Medulla oblongata (tissue), 1 donor: ENCODE measurements around the gene CHRM4.

Source experiments
- DNase-seq: peaks from one replicate; pipeline ENCODE4 v3.0.0-alpha.2; 2015; ENCODE audit errors: extremely low spot score

The CHRM4 gene

GRCh38 chr11:46367244-46367915, 24.2 kb downstream of the CHRM4 start:
- DNase-seq: peak; percentile 72

DNA sequence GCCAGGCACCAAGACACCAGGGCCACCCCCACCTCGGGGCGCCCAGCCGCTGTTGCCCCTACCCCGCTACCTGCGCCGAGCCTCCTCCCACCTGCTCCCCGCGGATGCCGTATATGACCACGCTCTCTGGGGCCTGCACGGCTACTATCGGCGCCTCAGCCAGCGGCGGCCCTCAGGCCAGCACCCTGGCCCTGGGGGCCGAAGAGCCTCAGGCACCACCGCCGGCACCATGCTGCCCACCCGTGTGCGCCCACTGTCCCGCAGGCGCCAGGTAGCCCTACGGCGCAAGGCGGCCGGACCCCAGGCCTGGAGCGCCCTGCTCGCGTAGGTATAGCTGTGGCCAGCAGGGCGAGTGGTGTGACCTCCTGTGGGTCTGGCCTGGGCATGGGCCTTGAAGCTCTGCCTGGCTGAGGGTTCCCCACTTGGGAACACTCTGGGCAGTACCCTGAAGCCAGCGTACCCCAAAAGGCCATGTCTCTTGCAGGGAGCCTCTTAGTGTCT, 24.9 kb downstream of the CHRM4 start:
- no peak for DNase-seq

DNA sequence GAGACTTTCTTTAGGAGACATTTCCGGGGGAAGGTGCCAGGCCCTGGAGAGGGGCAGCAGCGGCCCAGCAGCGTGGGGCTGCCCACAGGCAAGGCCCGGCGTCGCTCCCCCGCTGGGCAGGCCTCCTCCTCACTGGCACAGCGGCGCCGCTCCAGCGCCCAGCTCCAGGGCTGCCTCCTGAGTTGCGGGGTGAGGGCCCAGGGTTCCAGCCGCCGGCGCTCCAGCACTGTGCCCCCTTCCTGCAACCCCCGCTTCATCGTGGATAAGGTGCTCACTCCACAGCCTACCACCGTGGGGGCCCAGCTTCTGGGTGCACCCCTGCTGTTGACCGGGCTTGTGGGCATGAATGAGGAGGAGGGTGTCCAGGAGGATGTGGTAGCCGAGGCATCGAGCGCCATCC, 25.3 kb downstream of the CHRM4 start:
- no peak for DNase-seq

DNA sequence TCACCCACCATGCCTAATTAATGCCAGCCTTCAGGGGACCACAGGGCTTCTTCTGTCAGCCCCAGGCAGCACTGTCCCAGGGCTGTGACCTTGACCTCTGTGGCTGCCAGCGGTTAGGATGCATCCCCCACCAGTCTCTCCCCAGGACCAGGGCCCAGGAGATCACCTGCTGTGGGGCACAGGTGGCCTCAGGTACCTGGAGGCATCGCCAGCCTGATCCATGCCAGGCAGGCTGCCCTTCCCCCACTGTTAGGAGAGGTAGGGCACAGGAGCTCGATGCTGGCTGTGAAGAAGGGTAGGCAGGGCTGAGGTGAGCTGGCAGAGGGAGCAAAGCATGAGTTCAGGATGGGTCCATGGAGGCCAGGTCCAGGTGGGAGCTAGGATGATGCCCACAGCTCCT, 26.8 kb downstream of the CHRM4 start:
- DNase-seq: no peak

- no peak for DNase-seq
Measured at GRCh38 chr11:46364056-46364455, 27.5 kb downstream of the CHRM4 start.

DNA sequence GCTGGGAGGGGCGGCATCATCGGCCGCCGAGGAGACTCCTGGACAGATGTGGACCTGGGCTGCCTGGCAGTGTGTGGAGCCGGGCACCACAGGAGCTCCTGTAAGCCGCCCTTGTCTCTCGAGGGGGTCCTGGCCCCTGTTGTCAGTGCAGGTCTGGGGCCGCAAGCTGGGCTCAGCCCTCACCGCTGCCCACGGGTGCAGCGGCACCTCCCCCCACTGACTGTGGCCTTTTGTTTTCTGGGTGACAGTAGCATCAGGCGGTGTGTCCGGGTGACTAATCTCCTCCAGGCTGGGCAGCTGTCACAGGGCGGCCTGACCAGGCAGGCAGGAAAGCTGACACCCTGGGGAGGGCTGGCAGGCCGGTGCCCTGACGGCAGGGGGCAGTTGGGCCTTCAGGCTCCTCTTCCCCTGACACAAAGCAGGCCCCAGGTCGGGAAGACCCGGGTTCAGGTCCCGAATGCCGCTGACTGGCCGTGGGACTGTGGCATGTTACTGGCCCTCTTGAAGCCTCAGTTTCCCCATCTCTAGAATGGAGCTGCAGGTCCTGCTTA, 28.0 kb downstream of the CHRM4 start:
- DNase-seq: peak; percentile 92

DNA sequence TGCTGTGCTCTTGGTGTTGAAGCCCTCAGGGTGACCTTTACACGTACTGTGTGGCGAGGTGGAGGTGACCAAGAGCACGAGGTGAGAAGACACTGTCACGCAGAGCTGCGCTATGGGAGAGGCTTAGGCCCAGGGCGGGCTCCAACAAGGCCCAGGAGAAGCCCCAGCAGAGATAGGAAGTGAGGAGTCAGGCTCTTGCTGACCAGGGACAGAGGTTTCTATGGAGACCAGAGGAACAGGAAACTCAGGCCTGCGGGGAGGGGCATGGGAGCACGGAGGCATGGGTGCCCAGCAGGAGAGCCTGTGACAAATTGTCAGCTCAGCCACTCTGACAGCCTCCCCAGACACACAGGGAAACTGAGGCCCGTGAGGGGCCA, 28.6 kb downstream of the CHRM4 start:
- peak; percentile 80 for DNase-seq

GRCh38 chr11:46362156-46363030, 29.2 kb downstream of the CHRM4 start:
- DNase-seq: no peak

- no peak for DNase-seq
Measured at GRCh38 chr11:46361283-46362155, 30.1 kb downstream of the CHRM4 start.

- DNase-seq: no peak
Measured at GRCh38 chr11:46360878-46361277, 30.7 kb downstream of the CHRM4 start.

- no peak for DNase-seq
Measured at GRCh38 chr11:46359953-46360352, 31.6 kb downstream of the CHRM4 start.

DNA sequence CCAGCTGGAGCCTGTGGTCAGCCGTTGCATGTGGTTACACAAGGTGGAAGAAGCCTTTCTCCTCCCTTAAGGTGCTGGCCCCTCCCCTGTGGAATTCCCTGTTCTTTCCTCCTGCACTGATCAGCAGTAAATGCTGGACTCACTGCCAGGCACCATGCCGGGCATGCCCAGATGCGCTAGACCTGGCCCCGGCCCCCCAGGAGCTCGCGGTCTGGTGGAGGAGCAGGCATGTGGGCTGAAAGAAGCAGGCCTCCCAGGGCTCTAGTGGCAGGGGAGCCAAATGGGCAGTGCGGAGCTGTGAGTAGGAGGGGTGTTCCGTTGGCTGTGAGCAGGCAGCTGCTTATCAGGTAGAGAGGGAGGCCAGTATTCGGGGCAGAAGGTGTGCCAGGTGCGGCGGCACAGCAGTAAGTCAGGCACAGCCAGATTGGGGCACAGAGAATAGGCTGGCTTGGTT, 34.1 kb downstream of the CHRM4 start:
- DNase-seq: no peak

GRCh38 chr11:46356924-46357482, 34.6 kb downstream of the CHRM4 start:
- no peak for DNase-seq

GRCh38 chr11:46353698-46354097, 37.9 kb downstream of the CHRM4 start:
- no peak for DNase-seq

GRCh38 chr11:46352063-46352841, 39.3 kb downstream of the CHRM4 start:
- no peak for DNase-seq

GRCh38 chr11:46351606-46352005, 40.0 kb downstream of the CHRM4 start:
- no peak for DNase-seq

DNA sequence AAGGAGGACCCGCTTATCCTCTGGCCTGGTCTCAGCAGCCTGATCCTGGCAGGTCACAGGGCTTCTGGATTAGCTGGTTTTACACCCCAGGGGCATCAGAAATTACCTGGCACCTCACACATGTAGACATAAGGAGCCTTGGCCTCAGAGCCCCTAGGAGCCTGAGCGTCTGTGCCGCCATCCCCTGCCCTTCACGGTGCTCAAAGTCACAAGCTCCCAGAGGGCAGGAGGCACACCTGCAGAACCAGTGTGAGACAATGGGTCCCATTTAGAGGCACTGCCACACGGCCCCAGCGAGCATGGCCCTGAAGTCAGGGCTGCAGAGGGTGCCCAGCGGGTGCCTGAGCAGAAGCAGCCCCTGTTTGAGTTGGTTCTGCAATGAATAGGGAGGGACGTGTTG, 40.4 kb downstream of the CHRM4 start:
- DNase-seq: no peak

- DNase-seq: no peak
Measured at GRCh38 chr11:46350695-46351094, 40.9 kb downstream of the CHRM4 start.

GRCh38 chr11:46348566-46349401, 42.8 kb downstream of the CHRM4 start:
- DNase-seq: no peak
